ENCODE results near the gene ARHGAP24. TPM values are rescaled to one million over a fixed set of nuclear protein-coding genes. Genes with fewer than 3 reads are reported as not detected.
"Not testable (repeated sequence)": the region's sequence is repeated elsewhere in the genome, so short reads cannot be mapped to it uniquely, and the experiment has no call there.

The ARHGAP24 gene
- total RNA-seq, 2 experiments from 2014 or later, result 0.28 TPM; not detected in 1

DNA sequence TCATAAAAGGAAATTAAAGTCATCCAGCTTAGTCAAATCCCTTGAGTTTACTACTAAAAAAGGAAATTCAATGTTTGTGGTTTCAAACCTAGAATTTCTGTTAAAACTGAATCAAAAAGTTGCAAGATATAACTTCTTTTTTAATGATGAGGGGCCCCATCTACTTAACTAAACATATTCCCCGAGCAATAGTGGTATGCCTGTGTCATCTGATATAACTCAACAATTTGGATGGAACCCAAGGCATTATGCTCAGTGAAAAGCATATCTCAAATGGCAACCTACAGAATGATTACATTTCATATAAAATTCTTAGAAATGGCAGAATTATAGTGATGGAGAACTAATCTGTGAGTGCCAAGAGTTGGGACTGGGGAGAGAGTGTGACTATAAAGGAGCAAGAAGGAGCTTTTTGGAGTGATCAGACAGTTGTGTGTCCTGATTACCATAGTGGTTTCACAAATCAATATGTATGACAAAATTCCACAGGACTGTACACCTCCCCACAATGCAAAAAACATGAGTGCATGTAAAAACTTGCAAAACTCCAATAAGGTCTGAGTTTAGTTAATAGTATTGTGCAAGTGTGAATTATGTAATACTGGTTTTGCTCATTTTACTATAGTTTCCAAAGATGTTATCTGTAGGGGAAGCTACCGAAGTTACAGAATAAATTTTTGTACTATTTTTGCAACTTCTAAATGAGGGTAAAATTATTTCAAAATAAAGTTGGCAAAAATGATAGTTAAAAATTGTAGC lies 323.2 kb downstream of the ARHGAP24 start:
- no peak for DNase-seq
- POLR2A ChIA-PET, result no interaction called here
- ATAC-seq (ENCODE audit: low read depth), result no peak
- H3K27me3 Mint-ChIP-seq, result no peaks in the 10 kb centered on the region
- H3K4me1 Mint-ChIP-seq, result no peaks in the 10 kb centered on the region
- H3K9me3 Mint-ChIP-seq, result no peaks in the 10 kb centered on the region
- H3K4me3 Mint-ChIP-seq, result no peak overlapping the region
- H3K36me3 Mint-ChIP-seq, result no peaks in the 10 kb centered on the region
- H3K27ac Mint-ChIP-seq, result no peak overlapping the region

DNA sequence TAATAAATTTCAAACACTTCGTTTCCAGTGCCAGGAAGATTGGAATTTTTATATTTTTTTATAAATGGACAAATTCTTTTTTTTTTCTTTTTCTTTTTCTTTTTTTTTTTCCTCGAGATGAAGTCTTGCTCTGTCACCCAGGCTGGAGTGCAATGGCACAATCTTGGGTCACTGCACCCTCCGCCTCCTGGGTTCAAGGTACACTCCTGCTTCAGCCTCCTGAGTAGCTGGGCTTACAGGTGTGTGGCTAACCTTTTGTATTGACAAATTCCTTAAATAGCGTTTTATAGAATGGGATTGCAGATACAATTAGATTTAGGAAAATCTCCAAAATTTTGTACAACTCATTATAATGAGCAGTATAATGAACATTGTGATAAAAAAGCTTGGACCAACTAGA lies 328.9 kb downstream of the ARHGAP24 start:
- no peaks in the 10 kb centered on the region for H3K36me3 Mint-ChIP-seq
- H3K4me3 Mint-ChIP-seq, result no peak overlapping the region
- ATAC-seq (ENCODE audit: low read depth) (no peak), DNase-seq (no peak)
- POLR2A ChIA-PET, result no interaction called here
- no peaks in the 10 kb centered on the region for H3K27me3 Mint-ChIP-seq
- no peaks in the 10 kb centered on the region for H3K4me1 Mint-ChIP-seq
- H3K27ac Mint-ChIP-seq, result no peak overlapping the region
- no peaks in the 10 kb centered on the region for H3K9me3 Mint-ChIP-seq

DNA sequence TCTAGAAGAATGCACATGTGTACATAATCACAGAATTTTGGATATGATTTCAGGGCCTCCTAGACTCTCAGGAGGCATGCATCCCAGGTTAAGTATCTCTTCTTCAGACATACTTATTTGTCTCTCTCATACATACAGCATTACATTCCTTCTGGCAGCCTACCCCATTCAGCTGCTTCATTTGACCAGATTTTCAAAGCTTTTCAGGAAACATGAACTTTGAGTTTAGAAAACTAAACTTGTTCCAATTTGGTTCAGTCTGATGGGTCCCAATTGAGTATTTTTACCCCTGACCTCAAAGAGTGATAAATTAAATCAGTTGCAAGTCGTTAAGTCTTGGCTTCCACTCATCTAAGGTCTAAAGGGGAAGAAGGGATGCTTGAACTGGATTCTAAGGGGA lies 330.9 kb downstream of the ARHGAP24 start:
- ATAC-seq (ENCODE audit: low read depth), result no peak
- DNase-seq, result no peak
- POLR2A ChIA-PET, result no interaction called here
- Mint-ChIP-seq H3K9me3 (no peaks in the 10 kb centered on the region), H3K27ac (no peak overlapping the region), H3K4me1 (no peaks in the 10 kb centered on the region), H3K27me3 (no peaks in the 10 kb centered on the region), H3K4me3 (no peak overlapping the region), H3K36me3 (no peaks in the 10 kb centered on the region)

DNA sequence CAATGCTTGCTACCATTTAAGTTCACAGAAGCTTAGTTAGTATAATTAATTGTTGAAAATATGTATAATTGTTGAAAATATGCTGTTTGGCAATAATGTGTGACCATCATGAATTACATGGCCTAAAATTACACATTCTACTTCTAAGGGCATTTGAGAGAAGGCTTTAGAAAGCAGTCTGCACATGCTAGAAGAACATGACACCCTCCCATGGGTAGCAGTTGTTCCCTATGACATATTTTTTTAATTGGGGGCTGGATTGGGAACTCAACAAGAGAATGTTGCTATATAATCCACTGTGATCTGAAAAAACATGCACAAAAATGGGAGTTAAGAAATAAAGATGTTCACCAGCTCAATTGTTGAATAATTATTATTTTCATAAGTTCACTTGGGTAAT lies 331.4 kb downstream of the ARHGAP24 start:
- no peak for ATAC-seq (ENCODE audit: low read depth)
- no peaks in the 10 kb centered on the region for H3K9me3 Mint-ChIP-seq
- H3K27ac Mint-ChIP-seq, result no peak overlapping the region
- H3K36me3 Mint-ChIP-seq, result no peaks in the 10 kb centered on the region
- H3K4me3 Mint-ChIP-seq, result no peak overlapping the region
- DNase-seq, result no peak
- POLR2A ChIA-PET, result no interaction called here
- no peaks in the 10 kb centered on the region for H3K4me1 Mint-ChIP-seq
- H3K27me3 Mint-ChIP-seq, result no peaks in the 10 kb centered on the region

DNA sequence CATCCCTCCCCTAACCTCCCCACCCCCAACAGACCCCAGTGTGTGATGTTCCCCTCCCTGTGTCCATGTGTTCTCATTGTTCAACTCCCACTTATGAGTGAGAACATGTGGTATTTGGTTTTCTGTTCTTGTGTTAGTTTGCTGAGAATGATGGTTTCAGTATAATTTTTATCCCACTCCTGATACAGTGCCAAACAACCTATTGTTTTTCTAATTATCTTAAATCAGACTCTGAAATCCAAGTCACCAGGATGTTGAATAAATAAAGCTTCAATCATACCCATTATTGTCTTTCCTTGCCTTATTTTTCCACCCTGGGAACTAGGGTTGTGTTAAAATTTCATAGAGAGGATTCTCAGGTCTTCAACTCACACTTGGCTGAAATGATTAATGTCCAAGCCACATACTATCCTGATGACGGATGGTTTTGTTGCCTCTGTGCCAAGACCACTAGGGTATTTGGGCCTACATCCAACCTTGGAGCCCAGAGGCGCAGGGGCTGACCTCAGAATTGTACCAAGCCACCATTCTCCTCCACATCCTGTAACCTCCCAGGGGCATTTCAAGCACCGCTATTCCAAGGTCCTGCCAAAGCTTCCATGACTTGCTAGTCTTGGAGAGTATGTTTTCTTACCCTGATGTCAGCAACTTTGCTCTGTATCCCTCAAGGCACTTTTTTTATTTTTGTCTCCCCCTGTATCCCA lies 332.4 kb downstream of the ARHGAP24 start:
- ATAC-seq (ENCODE audit: low read depth), result no peak
- Mint-ChIP-seq H3K27me3 (no peaks in the 10 kb centered on the region), H3K36me3 (no peaks in the 10 kb centered on the region), H3K27ac (no peak overlapping the region), H3K4me3 (no peak overlapping the region), H3K9me3 (no peaks in the 10 kb centered on the region), H3K4me1 (no peaks in the 10 kb centered on the region)
- no peak for DNase-seq
- POLR2A ChIA-PET, result no interaction called here

DNA sequence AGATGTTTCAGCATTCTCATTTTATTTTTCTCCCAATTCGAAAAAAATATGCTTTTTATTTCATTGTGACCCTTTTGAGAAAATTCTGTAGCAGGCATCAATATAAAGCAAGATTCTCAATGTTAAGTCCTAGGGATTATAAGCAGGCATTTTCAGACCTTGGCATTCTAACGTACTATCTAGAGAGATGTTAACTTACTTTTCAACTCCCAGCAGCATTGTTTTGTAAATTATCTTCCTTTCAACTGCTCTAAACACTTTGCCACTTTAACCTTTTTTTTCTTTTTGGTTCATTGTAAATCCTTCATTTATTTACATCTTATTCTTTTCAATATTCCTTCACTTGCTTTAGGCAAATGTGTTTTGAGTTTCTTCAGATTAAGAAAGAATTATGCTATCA lies 333.2 kb downstream of the ARHGAP24 start:
- Mint-ChIP-seq H3K27ac (no peak overlapping the region), H3K36me3 (no peaks in the 10 kb centered on the region), H3K4me1 (no peaks in the 10 kb centered on the region), H3K9me3 (no peaks in the 10 kb centered on the region), H3K4me3 (no peak overlapping the region), H3K27me3 (no peaks in the 10 kb centered on the region)
- POLR2A ChIA-PET, result no interaction called here
- no peak for DNase-seq
- no peak for ATAC-seq (ENCODE audit: low read depth)

DNA sequence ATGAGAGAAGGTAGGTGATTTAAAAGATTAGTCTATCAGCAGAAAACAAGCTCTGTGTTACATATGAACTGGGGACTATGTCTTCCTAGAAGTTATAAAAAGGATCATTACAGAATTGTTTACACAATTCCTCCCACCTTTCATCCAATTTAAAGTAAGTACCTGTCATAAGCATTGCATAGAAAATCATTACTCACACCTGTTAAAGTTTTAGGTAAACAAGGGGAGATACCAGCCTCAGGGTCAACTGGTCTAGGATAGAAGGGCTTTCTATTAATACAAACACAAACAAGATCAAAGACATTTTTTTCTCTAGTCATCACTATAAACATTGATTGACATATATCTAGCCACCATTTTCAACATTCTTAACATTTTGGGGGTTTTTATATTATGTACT lies 333.9 kb downstream of the ARHGAP24 start:
- DNase-seq, result no peak
- no peaks in the 10 kb centered on the region for H3K9me3 Mint-ChIP-seq
- H3K27me3 Mint-ChIP-seq, result no peaks in the 10 kb centered on the region
- POLR2A ChIA-PET, result no interaction called here
- no peaks in the 10 kb centered on the region for H3K36me3 Mint-ChIP-seq
- no peak for ATAC-seq (ENCODE audit: low read depth)
- no peaks in the 10 kb centered on the region for H3K4me1 Mint-ChIP-seq
- no peak overlapping the region for H3K27ac Mint-ChIP-seq
- no peak overlapping the region for H3K4me3 Mint-ChIP-seq

DNA sequence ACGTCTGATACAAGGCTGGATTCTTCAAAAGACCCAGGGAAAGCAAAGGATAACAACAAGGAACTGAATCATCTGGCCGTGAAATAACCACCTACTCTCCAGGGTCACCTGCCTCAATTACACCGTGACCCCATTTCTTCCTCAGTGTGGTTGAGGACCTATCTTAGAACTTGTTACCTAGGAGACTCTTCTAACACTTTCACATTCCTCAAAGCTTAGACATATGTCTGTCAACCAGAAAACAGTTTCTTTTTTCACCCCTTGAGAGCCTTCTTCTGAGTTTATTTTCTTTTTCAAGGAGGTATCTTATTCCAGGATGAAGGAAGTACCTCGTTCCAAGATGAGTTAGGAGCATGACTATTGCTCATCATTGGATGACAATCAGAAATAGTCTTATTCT lies 337.8 kb downstream of the ARHGAP24 start:
- ATAC-seq (ENCODE audit: low read depth) (no peak), DNase-seq (no peak)
- POLR2A ChIA-PET, result no interaction called here
- Mint-ChIP-seq H3K36me3 (no peaks in the 10 kb centered on the region), H3K27me3 (no peaks in the 10 kb centered on the region), H3K4me3 (no peak overlapping the region), H3K9me3 (peaks cover 2% of the 10 kb centered on the region), H3K4me1 (no peaks in the 10 kb centered on the region), H3K27ac (no peak overlapping the region)

DNA sequence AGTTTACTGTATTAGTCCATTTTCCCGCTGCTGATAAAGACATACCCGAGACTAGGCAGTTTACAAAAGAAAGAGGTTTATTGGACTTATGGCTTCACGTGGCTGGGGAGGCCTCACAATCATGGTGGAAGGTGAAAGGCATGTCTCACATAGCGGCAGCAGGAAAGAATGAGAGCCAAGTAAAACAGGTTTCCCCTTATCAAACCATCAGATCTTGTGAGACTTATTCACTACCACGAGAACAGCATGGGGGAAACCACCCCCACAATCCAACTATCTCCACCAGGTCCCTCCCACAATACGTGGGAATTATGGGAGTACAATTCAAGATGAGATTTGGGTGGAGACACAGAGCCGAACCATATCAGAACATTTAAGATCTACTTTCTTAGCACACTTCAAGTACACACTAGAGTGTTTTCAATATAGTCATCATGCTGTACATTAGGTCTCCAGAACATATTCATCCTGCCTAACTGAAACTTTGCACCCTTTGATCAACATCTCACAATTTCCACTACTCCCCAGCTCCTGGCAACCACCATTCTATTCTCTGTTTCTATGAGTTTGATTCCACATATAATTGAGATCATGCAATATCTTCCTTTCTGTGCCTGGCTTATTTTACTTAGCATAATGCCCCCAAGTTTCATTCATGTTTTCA lies 341.0 kb downstream of the ARHGAP24 start:
- peaks cover 3% of the 10 kb centered on the region for H3K9me3 Mint-ChIP-seq
- no peaks in the 10 kb centered on the region for H3K4me1 Mint-ChIP-seq
- no peak overlapping the region for H3K27ac Mint-ChIP-seq
- no peak for DNase-seq
- H3K27me3 Mint-ChIP-seq, result no peaks in the 10 kb centered on the region
- no peaks in the 10 kb centered on the region for H3K36me3 Mint-ChIP-seq
- ATAC-seq (ENCODE audit: low read depth), result no peak
- POLR2A ChIA-PET, result no interaction called here
- no peak overlapping the region for H3K4me3 Mint-ChIP-seq

DNA sequence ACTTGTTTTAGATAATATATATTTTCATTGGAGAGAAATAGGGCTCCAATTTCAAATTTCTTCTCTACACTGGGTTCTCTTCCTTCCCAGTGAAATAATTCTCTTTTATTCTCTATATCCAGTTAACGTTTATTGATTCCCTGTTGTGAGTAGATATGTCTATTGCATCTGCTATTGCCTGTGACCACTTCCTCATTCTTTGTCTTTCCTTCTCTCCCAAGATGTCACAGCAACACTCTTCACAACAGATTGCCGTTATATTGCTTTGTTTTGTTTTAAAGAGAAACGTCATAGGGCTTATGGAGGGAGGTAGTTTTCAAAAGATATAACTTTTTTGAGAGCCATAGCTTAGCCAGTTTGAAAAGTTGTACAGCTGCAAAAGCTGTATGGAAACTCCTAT lies 343.8 kb downstream of the ARHGAP24 start:
- POLR2A ChIA-PET, result no interaction called here
- DNase-seq (no peak), ATAC-seq (ENCODE audit: low read depth) (no peak)
- H3K4me3 Mint-ChIP-seq, result no peak overlapping the region
- peaks cover 3% of the 10 kb centered on the region for H3K9me3 Mint-ChIP-seq
- H3K27me3 Mint-ChIP-seq, result no peaks in the 10 kb centered on the region
- H3K27ac Mint-ChIP-seq, result no peak overlapping the region
- H3K36me3 Mint-ChIP-seq, result no peaks in the 10 kb centered on the region
- no peaks in the 10 kb centered on the region for H3K4me1 Mint-ChIP-seq

DNA sequence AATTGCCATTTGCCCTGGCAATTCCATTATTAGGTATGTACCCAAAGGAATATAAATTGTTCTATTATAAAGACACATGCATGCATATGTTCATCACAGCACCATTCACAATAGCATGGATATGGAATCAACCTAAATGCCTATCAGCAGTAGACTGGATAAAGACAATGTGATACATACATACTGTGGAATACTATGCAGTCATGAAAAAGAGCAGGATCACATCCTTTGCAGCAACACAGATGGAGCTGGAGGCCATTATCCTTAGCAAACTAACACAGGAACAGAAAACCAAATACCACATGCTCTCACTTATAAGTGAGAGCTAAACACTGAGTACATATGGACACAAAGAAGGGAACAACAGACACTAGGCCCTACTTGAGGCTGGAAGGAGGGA lies 345.2 kb downstream of the ARHGAP24 start:
- H3K36me3 Mint-ChIP-seq; DNase-seq; H3K4me1 Mint-ChIP-seq; H3K9me3 Mint-ChIP-seq; H3K27me3 Mint-ChIP-seq; ATAC-seq (ENCODE audit: low read depth); H3K4me3 Mint-ChIP-seq; H3K27ac Mint-ChIP-seq; POLR2A ChIA-PET: not testable (repeated sequence)

DNA sequence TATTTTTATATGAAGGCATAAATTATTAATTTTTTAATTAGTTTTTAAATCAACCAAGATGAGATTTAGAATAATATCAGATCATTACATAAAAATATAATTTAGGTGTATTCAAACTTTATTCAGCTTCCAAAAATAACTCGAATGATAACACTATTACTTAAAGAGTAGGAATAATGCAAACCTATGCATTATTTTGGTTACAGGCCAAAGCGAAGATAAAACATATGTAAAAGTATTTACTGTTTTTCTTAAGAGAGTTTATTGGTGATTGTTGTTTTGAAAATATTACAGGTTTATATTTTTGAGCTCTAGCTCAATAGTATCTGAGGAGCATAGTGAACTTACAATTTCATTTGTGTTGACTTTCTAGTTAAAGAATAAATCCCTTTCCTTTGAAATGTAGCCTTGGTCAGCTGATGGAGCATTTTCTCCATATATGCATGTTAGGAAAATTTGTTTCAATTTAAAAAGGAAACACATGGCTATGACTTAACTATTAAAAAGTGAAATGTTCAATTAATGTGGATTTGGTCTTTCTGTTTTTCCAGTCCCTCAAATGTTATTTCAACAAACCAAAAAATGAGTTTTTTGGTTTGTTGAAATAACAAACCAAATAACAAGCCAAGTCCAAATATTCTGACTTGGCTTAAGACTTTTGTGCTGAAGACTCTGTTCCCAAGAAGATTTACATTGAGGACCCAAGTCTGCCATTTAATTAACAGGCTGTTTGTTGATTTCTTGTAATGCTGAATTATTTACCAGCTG lies 346.9 kb downstream of the ARHGAP24 start:
- peaks cover 1% of the 10 kb centered on the region for H3K9me3 Mint-ChIP-seq
- H3K27me3 Mint-ChIP-seq, result no peaks in the 10 kb centered on the region
- ATAC-seq (ENCODE audit: low read depth) (no peak), DNase-seq (no peak)
- H3K36me3 Mint-ChIP-seq, result no peaks in the 10 kb centered on the region
- POLR2A ChIA-PET, result no interaction called here
- H3K4me3 Mint-ChIP-seq, result no peak overlapping the region
- H3K4me1 Mint-ChIP-seq, result no peaks in the 10 kb centered on the region
- H3K27ac Mint-ChIP-seq, result no peak overlapping the region

DNA sequence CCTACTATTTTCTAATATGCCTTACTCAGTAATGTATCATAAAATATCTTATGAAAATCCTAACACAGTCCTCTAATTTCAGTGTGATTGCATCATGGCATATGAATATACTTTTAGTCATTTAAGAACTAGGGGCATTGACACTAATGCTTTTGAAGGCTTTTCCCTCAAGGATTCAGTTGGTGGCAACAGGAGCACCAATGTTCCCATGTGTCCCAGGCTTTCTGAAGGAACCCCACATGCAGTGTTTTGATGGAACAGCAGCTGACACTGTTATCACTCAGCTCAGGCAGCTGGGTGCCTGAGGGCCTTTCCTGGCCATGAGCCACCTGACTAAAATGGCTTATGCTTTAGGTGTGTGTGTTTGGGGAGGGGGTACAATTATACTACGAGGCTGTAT lies 348.3 kb downstream of the ARHGAP24 start:
- DNase-seq (no peak), ATAC-seq (ENCODE audit: low read depth) (no peak)
- no peaks in the 10 kb centered on the region for H3K4me1 Mint-ChIP-seq
- H3K27me3 Mint-ChIP-seq, result no peaks in the 10 kb centered on the region
- no peak overlapping the region for H3K4me3 Mint-ChIP-seq
- H3K9me3 Mint-ChIP-seq, result peaks cover 1% of the 10 kb centered on the region
- POLR2A ChIA-PET, result no interaction called here
- no peak overlapping the region for H3K27ac Mint-ChIP-seq
- no peaks in the 10 kb centered on the region for H3K36me3 Mint-ChIP-seq

Data from activated naive CD8-positive, alpha-beta T cell treated with anti-CD3 and anti-CD28 coated beads, Interleukin-2, amount 10 ng/mL, durations not matched to agents 7 days and 5 days (primary cell).